SK-N-MC (cell line): ENCODE results near the gene GRB10.

Experiments used
- DNase-seq: peaks from one replicate; pipeline ENCODE4 v3.0.0-alpha.2; 2011; ENCODE audit warnings: low read depth, low spot score
- H3K27ac ChIP-seq: fragments of 200-600 bp; sonication (generic); 2 replicates; pipeline ENCODE4 v1.5.1; 2016; ENCODE audit warnings: mixed run types
- H3K36me3 ChIP-seq: fragments of 200-600 bp; sonication (generic); 2 replicates; pipeline ENCODE4 v1.6.1; 2017; ENCODE audit warnings: antibody characterized with exemption, low read length, mixed read lengths; ENCODE audit not compliant: insufficient read depth
- H3K4me3 ChIP-seq: fragments of 200-600 bp; sonication (generic); 2 replicates; pipeline ENCODE4 v1.5.1; 2016
- H3K9ac ChIP-seq: fragments of 200-600 bp; sonication (generic); 2 replicates; pipeline ENCODE4 v1.8.0; 2017; ENCODE audit warnings: mixed run types, mixed read lengths; ENCODE audit not compliant: insufficient read length
- H3K9me3 ChIP-seq: fragments of 200-600 bp; sonication (generic); 2 replicates; pipeline ENCODE4 v1.6.1; 2017; ENCODE audit warnings: low read depth, mild to moderate bottlenecking, antibody characterized with exemption, low read length, moderate library complexity, mixed read lengths
- EZH2 ChIP-seq: fragments of 200-600 bp; sonication (generic); IDR thresholded peaks from one replicate; pipeline ENCODE4 v1.6.1; 2017; ENCODE audit warnings: antibody characterized with exemption
- FOXP2 ChIP-seq: optimal IDR thresholded peaks from 2 replicates; pipeline ENCODE3; 2011; ENCODE audit warnings: mild to moderate bottlenecking, moderate library complexity; ENCODE audit not compliant: insufficient read depth; ENCODE audit errors: extremely low read length, control extremely low read depth
- POLR2AphosphoS5 ChIP-seq: IDR thresholded peaks from 2 replicates; pipeline ENCODE4 v1.6.1; 2012; ENCODE audit warnings: mild to moderate bottlenecking, low read depth, low read length, borderline replicate concordance

GRB10 gene

DNA sequence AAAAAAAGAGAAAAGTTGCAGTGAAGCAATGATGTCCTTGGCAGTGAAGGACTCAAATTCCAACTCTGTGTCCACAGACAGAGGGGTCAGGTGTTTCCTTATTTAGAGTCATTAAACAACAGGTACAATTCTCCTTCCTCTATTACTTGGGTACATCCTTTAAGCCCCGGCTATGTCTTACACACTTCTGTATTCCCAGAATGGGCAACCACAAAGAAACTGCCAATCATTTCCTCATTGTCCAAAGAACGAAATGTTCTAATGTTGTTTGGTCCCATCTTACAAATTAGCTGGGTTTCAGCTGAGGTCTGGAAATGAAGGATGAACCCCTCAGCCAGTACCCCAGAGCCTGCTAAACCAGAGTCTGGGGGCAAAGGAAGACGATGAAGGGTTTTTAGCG lies 59.5 kb downstream of the GRB10 start:
- H3K9me3 ChIP-seq: no peaks in the 10 kb centered on the region
- no peak overlapping the region for H3K4me3 ChIP-seq
- H3K9ac ChIP-seq: no peak overlapping the region
- peaks cover 21% of the 10 kb centered on the region for H3K36me3 ChIP-seq
- H3K27ac ChIP-seq: no peak overlapping the region
- no peak for TF ChIP-seq EZH2
- TF ChIP-seq POLR2AphosphoS5: no peak
- TF ChIP-seq FOXP2: no peak
- no peak for DNase-seq

DNA sequence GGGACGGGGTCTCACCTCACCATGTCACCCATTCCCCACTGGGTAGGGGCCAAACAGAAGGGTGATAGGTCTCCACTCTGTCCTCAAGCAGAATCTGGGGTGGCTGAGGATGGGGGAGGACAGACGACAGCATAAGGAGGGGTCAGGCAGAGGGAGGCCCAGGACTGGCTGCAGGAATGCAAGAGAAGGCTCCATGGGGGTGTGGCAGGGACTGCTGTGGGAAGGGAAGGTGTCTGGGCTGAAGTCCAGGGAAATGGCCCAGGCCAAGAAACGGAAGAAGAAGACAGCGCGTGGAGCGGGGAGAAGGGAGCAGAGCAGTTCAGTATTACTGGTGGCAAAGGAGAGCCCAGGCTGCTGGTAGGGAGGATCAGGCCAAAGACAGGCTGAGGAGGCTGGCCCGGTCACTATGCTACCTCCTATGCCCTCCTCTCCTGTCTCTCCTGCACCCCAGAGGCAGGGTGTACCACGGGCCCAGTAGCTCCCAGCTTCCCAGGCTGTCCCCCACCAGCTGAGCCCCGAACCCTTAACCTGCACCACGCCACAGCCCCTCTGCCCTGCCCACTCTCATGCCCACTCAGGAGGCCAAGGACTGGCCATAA lies 60.9 kb downstream of the GRB10 start:
- peaks cover 11% of the 10 kb centered on the region for H3K36me3 ChIP-seq
- no peak for DNase-seq
- H3K4me3 ChIP-seq: no peak overlapping the region
- no peak overlapping the region for H3K9ac ChIP-seq
- no peaks in the 10 kb centered on the region for H3K9me3 ChIP-seq
- H3K27ac ChIP-seq: no peak overlapping the region
- TF ChIP-seq EZH2 (no peak), FOXP2 (no peak), POLR2AphosphoS5 (no peak)

DNA sequence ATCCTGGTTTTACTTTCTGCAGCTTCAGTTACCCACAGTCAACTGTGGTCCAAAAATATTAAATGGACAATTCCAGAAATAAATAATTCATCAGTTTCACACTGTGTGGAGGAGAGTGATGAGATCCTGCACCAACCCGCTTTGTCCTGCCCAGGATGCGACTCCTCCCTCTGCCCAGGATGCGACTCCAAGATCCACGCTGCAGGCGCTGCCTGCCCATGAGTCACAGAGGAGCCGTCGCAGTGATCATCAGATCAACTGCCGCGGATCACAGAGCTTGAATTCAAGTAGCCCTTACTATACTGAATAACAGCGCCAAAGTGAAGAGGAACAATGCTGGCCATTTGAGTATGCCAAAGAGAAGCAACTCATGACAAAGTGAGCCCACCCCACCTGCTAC lies 61.5 kb downstream of the GRB10 start:
- TF ChIP-seq FOXP2 (no peak), EZH2 (no peak), POLR2AphosphoS5 (no peak)
- Histone ChIP-seq H3K27ac (no peak overlapping the region), H3K4me3 (no peak overlapping the region), H3K36me3 (peaks cover 9% of the 10 kb centered on the region; the same call in 1 of the 2 replicates), H3K9ac (no peak overlapping the region), H3K9me3 (no peaks in the 10 kb centered on the region)
- DNase-seq: no peak

DNA sequence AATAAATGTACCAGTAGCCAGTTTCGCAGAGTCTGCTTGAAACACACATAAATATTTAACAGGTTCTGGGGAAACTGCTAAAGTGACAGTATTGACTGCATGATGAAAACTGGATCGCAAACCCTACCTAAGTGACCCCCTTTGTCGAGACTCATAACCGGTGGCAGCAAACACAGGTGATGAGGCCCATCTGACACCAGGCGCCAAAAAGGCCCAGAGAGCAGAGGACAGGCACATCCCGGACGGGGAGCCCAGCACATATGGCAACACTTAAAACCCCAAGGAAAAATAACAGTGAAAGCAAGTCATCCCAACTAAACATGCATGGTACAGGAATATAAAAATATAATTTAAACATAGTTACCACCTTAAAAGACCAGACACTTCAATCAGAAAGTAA lies 62.4 kb downstream of the GRB10 start:
- Histone ChIP-seq H3K4me3 (no peak overlapping the region), H3K9me3 (no peaks in the 10 kb centered on the region), H3K27ac (0 out of 2 replicates have a peak overlapping the region, but pooled peaks have one; percentile 50), H3K9ac (no peak overlapping the region), H3K36me3 (peaks cover 6% of the 10 kb centered on the region; the same call in 1 of the 2 replicates)
- TF ChIP-seq FOXP2: no peak
- no peak for TF ChIP-seq EZH2
- TF ChIP-seq POLR2AphosphoS5: no peak
- DNase-seq: no peak

DNA sequence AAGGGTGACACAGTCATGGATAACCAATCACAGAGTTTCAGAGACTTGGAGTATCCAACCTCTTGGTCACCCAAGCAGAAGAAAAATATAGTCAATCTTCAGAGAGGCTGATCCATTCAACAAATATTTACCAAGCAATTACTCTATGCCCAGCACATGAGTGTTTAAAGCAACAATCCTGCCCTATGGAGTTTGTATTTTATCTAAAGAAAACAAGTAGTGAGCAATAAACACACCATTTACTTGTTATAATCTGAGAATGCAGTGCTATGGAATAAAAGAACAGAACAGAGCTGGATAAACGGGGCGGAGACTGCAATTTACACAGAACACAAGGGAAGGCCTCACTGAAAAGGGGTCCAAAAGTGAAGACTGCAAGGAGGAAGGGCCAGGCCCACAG lies 63.8 kb downstream of the GRB10 start:
- TF ChIP-seq FOXP2 (no peak), POLR2AphosphoS5 (no peak), EZH2 (no peak)
- Histone ChIP-seq H3K4me3 (no peak overlapping the region), H3K9me3 (no peaks in the 10 kb centered on the region), H3K9ac (no peak overlapping the region), H3K36me3 (no peaks in the 10 kb centered on the region; the same call in 1 of the 2 replicates), H3K27ac (no peak overlapping the region)
- no peak for DNase-seq

DNA sequence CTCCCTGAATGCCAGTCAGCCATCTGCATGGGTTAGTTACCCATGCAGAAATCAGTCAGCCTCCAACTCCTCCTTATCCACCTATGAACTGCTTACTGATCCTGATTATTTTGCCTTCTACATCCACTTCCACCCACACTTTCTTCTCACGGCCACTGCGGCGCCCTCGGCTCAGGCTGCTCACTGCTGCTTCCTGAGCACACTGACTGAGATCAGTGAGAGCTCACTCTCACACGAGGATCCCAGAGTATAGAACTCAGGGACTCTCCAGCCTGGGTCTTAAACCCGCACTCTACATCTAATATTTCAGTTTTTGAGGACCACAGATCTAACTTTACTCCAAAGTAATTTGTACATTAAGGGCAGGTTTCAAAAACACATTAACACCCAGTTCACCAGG lies 64.4 kb downstream of the GRB10 start:
- Histone ChIP-seq H3K9me3 (no peaks in the 10 kb centered on the region), H3K9ac (no peak overlapping the region), H3K36me3 (no peaks in the 10 kb centered on the region), H3K4me3 (no peak overlapping the region), H3K27ac (no peak overlapping the region)
- TF ChIP-seq POLR2AphosphoS5: no peak
- no peak for TF ChIP-seq EZH2
- TF ChIP-seq FOXP2: no peak
- no peak for DNase-seq

DNA sequence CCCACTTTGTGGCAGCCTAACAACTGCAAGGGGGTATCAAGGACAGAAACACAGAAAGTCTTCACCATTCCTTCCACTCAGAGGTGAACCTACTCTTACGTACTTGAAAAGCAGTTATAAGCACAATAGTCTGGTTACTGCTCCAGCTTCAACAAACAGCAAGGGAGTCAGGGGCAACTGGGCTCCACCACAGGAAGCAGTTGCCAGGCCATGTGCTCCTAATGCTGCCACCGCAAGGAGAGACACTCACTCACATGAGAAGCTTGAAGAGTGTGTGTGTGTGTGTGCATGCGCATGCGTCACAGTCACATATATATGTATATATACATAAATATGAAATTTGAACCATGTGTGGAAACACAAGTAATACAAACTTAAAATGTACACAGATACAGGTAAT lies 65.5 kb downstream of the GRB10 start:
- no peak for TF ChIP-seq EZH2
- TF ChIP-seq FOXP2: no peak
- TF ChIP-seq POLR2AphosphoS5: no peak
- no peaks in the 10 kb centered on the region for H3K36me3 ChIP-seq
- no peaks in the 10 kb centered on the region for H3K9me3 ChIP-seq
- no peak overlapping the region for H3K27ac ChIP-seq
- no peak for DNase-seq
- H3K9ac ChIP-seq: no peak overlapping the region
- H3K4me3 ChIP-seq: no peak overlapping the region

DNA sequence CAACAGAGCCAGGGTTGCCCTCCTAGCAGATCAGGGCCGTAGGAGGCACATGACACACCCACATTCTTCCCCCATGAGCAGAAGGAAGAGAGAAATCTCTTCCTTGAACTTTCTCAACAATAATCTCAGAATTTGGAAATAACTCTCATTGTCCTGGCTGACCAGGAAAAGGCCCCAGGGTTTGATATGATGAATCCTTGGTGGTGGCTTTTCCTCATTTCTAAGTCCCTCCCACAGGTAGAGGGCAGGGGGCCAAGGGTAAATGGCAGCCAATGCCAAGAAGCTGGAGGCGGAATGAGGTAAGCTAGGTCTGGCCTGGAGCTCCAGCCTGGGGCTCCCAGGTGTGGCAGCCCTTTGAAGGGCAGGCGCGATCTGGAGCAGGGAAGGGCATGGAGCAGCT lies 67.8 kb downstream of the GRB10 start:
- no peak for TF ChIP-seq FOXP2
- no peak for TF ChIP-seq POLR2AphosphoS5
- TF ChIP-seq EZH2: no peak
- Histone ChIP-seq H3K36me3 (no peaks in the 10 kb centered on the region), H3K27ac (no peak overlapping the region), H3K9ac (no peak overlapping the region), H3K4me3 (no peak overlapping the region), H3K9me3 (no peaks in the 10 kb centered on the region)
- DNase-seq: no peak
